ENCODE measurements around the gene SLC25A43.
"Not testable (repeated sequence)": the region's sequence is repeated elsewhere in the genome, so short reads cannot be mapped to it uniquely, and the experiment has no call there.

Gene SLC25A43

GRCh38 chrX:119467433-119467832 lies 68.3 kb downstream of the SLC25A43 start:
- in situ Hi-C loops (cut with MboI; ENCODE audit: low sequenced_read_pairs), result no loop called here

GRCh38 chrX:119467842-119468550 lies 68.9 kb downstream of the SLC25A43 start, which contains the start of gene SLC25A5:
TSS of gene SLC25A5 (plus strand) at chrX:119468444. CDS start at chrX:119468516, 72 bp downstream.
- in situ Hi-C loops (cut with MboI; ENCODE audit: low sequenced_read_pairs), result no loop called here

GRCh38 chrX:119468551-119469312 lies 69.6 kb downstream of the SLC25A43 start:
- in situ Hi-C loops (cut with MboI; ENCODE audit: low sequenced_read_pairs), result no loop called here

GRCh38 chrX:119469313-119469635 lies 70.1 kb downstream of the SLC25A43 start:
- in situ Hi-C loops (cut with MboI; ENCODE audit: low sequenced_read_pairs), result no loop called here

- in situ Hi-C loops (cut with MboI; ENCODE audit: low sequenced_read_pairs), result no loop called here
Observed at GRCh38 chrX:119474615-119475388, 75.7 kb downstream of the SLC25A43 start.

- in situ Hi-C loops (cut with MboI; ENCODE audit: low sequenced_read_pairs), result no loop called here
Observed at GRCh38 chrX:119475389-119476101, 76.4 kb downstream of the SLC25A43 start.

GRCh38 chrX:119477812-119478232 lies 78.7 kb downstream of the SLC25A43 start:
- in situ Hi-C loops (cut with MboI; ENCODE audit: low sequenced_read_pairs), result no loop called here

GRCh38 chrX:119478504-119478903 lies 79.4 kb downstream of the SLC25A43 start:
- in situ Hi-C loops (cut with MboI; ENCODE audit: low sequenced_read_pairs), result no loop called here

- in situ Hi-C loops (cut with MboI; ENCODE audit: low sequenced_read_pairs), result no loop called here
Observed at GRCh38 chrX:119479845-119480244, 80.7 kb downstream of the SLC25A43 start.

GRCh38 chrX:119481323-119481801 lies 82.2 kb downstream of the SLC25A43 start:
- in situ Hi-C loops (cut with MboI; ENCODE audit: low sequenced_read_pairs), result no loop called here

GRCh38 chrX:119482041-119482440 lies 82.9 kb downstream of the SLC25A43 start:
- in situ Hi-C loops (cut with MboI; ENCODE audit: low sequenced_read_pairs), result no loop called here

GRCh38 chrX:119482481-119483480 lies 83.6 kb downstream of the SLC25A43 start:
- in situ Hi-C loops (cut with MboI; ENCODE audit: low sequenced_read_pairs), result no loop called here

- in situ Hi-C loops (cut with MboI; ENCODE audit: low sequenced_read_pairs), result no loop called here
Observed at GRCh38 chrX:119486745-119487144, 87.6 kb downstream of the SLC25A43 start.

GRCh38 chrX:119487766-119488165 lies 88.6 kb downstream of the SLC25A43 start:
- in situ Hi-C loops (cut with MboI; ENCODE audit: low sequenced_read_pairs), result not testable (repeated sequence)

- in situ Hi-C loops (cut with MboI; ENCODE audit: low sequenced_read_pairs), result no loop called here
Observed at GRCh38 chrX:119488749-119489148, 89.6 kb downstream of the SLC25A43 start.

- in situ Hi-C loops (cut with MboI; ENCODE audit: low sequenced_read_pairs), result no loop called here
Observed at GRCh38 chrX:119489212-119490074, 90.3 kb downstream of the SLC25A43 start.

- in situ Hi-C loops (cut with MboI; ENCODE audit: low sequenced_read_pairs), result no loop called here
Observed at GRCh38 chrX:119492463-119492862, 93.3 kb downstream of the SLC25A43 start.

GRCh38 chrX:119493851-119494495 lies 94.8 kb downstream of the SLC25A43 start:
- in situ Hi-C loops (cut with MboI; ENCODE audit: low sequenced_read_pairs), result not testable (repeated sequence)

All from hTERT RPE-1 (cell line).